HG03571 (cell line): ENCODE data around the gene OSBPL1A.

Source experiments
- ATAC-seq: cut with Tn5 transposase; IDR thresholded peaks from one replicate; pipeline ENCODE4 v1.9.1; 2021; ENCODE audit not compliant: unreplicated experiment

Gene OSBPL1A

GRCh38 chr18:24270358-24270936 lies 127.2 kb downstream of the OSBPL1A start:
- ATAC-seq = no peak

- no peak for ATAC-seq
These were observed 128.7 kb downstream of the OSBPL1A start for GRCh38 chr18:24268784-24269550.

- no peak for ATAC-seq
These were observed 129.7 kb downstream of the OSBPL1A start for GRCh38 chr18:24267878-24268277.

GRCh38 chr18:24266131-24266530 lies 131.5 kb downstream of the OSBPL1A start:
- ATAC-seq = no peak

- ATAC-seq = no peak
These were observed 132.0 kb downstream of the OSBPL1A start for GRCh38 chr18:24265502-24266064.

- no peak for ATAC-seq
These were observed 134.6 kb downstream of the OSBPL1A start for GRCh38 chr18:24263050-24263449.

GRCh38 chr18:24262087-24262486 lies 135.5 kb downstream of the OSBPL1A start:
- ATAC-seq = no peak

- no peak for ATAC-seq
These were observed 137.6 kb downstream of the OSBPL1A start for GRCh38 chr18:24259869-24260641.

GRCh38 chr18:24254071-24254470 lies 143.6 kb downstream of the OSBPL1A start:
- no peak for ATAC-seq

GRCh38 chr18:24249716-24250115 lies 147.9 kb downstream of the OSBPL1A start:
- no peak for ATAC-seq

GRCh38 chr18:24248359-24248758 lies 149.3 kb downstream of the OSBPL1A start:
- no peak for ATAC-seq

GRCh38 chr18:24246143-24246542 lies 151.5 kb downstream of the OSBPL1A start:
- ATAC-seq = peak; percentile 88

- no peak for ATAC-seq
These were observed 152.9 kb downstream of the OSBPL1A start for GRCh38 chr18:24244698-24245097.

GRCh38 chr18:24243677-24244076 lies 153.9 kb downstream of the OSBPL1A start:
- no peak for ATAC-seq

- no peak for ATAC-seq
These were observed 158.3 kb downstream of the OSBPL1A start for GRCh38 chr18:24239341-24239740.

- no peak for ATAC-seq
These were observed 159.2 kb downstream of the OSBPL1A start for GRCh38 chr18:24238387-24238786.

GRCh38 chr18:24234850-24235418 lies 162.7 kb downstream of the OSBPL1A start:
- ATAC-seq = no peak

- ATAC-seq = no peak
These were observed 163.3 kb downstream of the OSBPL1A start for GRCh38 chr18:24234330-24234729.

- no peak for ATAC-seq
These were observed 164.8 kb downstream of the OSBPL1A start for GRCh38 chr18:24232800-24233199.

- no peak for ATAC-seq
These were observed 165.6 kb downstream of the OSBPL1A start for GRCh38 chr18:24231773-24232735.
